ENCODE data around the gene FGD2. TPM values are rescaled to one million over a fixed set of nuclear protein-coding genes. Genes with fewer than 3 reads are reported as not detected.

The FGD2 gene
- total and polyA plus RNA-seq, 2 of the 8 experiments (the other 6 are each of a cell fraction or from before 2014, with no cell fraction given) = 0.12 to 0.32 TPM

DNA sequence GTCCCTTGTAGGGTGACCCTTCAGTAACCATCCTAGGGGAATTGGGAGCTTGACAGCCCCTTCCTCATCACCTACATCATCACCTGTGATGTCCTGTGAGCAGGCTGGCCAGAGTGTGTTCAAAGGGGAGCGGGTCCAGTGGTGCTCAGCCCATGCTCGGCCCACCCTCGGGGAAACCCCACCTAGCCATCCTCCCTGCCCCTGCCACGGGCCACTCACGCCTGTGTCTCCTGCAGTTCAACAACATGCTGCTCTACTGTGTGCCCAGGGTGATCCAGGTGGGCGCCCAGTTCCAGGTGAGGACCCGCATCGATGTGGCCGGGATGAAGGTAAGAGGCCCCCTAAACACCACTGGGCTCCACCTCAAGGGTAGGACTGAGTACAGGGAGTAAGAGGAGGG is 10.1 kb downstream of the FGD2 start:
- POLR2A ChIA-PET (ENCODE audit: partially characterized antibody) = interaction anchor here (1.3 kb wide), 1 partner anchor 29 kb away, joined by 3 read pairs; the partner anchor contains the start of gene MTCH1
- Histone ChIP-seq H3K9ac (replicated peaks in 1 of 4; ENCODE audit: extremely low read depth in 1 of 4, low read depth in 3 of 4, low read length in 3 of 4) (no peak overlapping the region), H3K18ac (ENCODE audit: extremely low read depth, low read length) (no peak overlapping the region), H4K91ac (replicated peaks; ENCODE audit: insufficient read length, low read length) (no peak overlapping the region), H2BK20ac (ENCODE audit: low read length) (no peak overlapping the region), H3K27me3 (replicated peaks in 1 of 4; ENCODE audit: control insufficient read depth in 3 of 4, extremely low read depth in 1 of 4, insufficient read depth in 3 of 4, low read length in 3 of 4) (no peaks in the 10 kb centered on the region), H3K56ac (replicated peaks; ENCODE audit: insufficient read length, low read depth, low read length) (no peak overlapping the region), H2BK5ac (ENCODE audit: low read depth, low read length) (no peak overlapping the region), H3K4me2 (ENCODE audit: insufficient read depth in 1 of 2, low read depth in 2 of 2, low read length in 2 of 2) (no peak overlapping the region), H3K4me1 (replicated peaks in 1 of 4; ENCODE audit: control insufficient read depth in 3 of 4, insufficient read depth in 4 of 4, low read length in 3 of 4) (peaks cover 0 to 2% (median 0%) of the 10 kb centered on the region in 4 experiments; a peak in 4 of 7 replicates), H2AFZ (ENCODE audit: low read length) (no peak overlapping the region), H3K23ac (ENCODE audit: insufficient read length) (no peak overlapping the region), H4K5ac (ENCODE audit: insufficient read length, low read depth, low read length) (no peak overlapping the region), H3K36me3 (ENCODE audit: control insufficient read depth in 2 of 4, insufficient read depth in 4 of 4, low read length in 3 of 4) (no peaks in the 10 kb centered on the region), H2AK5ac (ENCODE audit: low read depth, low read length) (no peak overlapping the region), H3K14ac (ENCODE audit: insufficient read length) (no peak overlapping the region), H2BK15ac (ENCODE audit: low read length) (no peak overlapping the region), H2BK120ac (replicated peaks; ENCODE audit: low read depth, low read length) (no peak overlapping the region), H3K4me3 (ENCODE audit: extremely low read depth in 1 of 4, insufficient read depth in 2 of 4, low read depth in 3 of 4, low read length in 4 of 4) (no peak overlapping the region), H3K79me1 (ENCODE audit: low read depth, low read length) (no peaks in the 10 kb centered on the region), H4K8ac (ENCODE audit: extremely low read depth, insufficient read depth, low read length) (peak overlapping the region; percentile 28; the same call in 1 of the 2 replicates), H3K9me3 (ENCODE audit: insufficient read depth in 2 of 2, low read depth in 1 of 2, low read length in 1 of 2) (no peaks in the 10 kb centered on the region), H3K23me2 (ENCODE audit: low read depth, low read length) (no peaks in the 10 kb centered on the region), H3K4ac (replicated peaks; ENCODE audit: insufficient read length, low read depth, low read length) (no peak overlapping the region), H3K27ac (ENCODE audit: low read depth, low read length) (no peak overlapping the region), H2BK12ac (ENCODE audit: low read depth, low read length) (no peak overlapping the region), H4K20me1 (replicated peaks in 1 of 2; ENCODE audit: control insufficient read depth in 1 of 2, insufficient read depth in 2 of 2, low read length in 2 of 2) (no peaks in the 10 kb centered on the region), H3K79me2 (ENCODE audit: control insufficient read depth in 1 of 2, insufficient read depth in 2 of 2, low read length in 2 of 2) (no peaks in the 10 kb centered on the region)
- 85% methylated on average over 9 of the region's 9 CpGs; no CpG with 5 or more reads in 1 of the 2 experiments for WGBS, 2 experiments (ENCODE audit: extremely low coverage in 1 of 2, insufficient coverage in 1 of 2, insufficient read length in 1 of 2, insufficient replicate concordance in 2 of 2, low coverage in 1 of 2, low lambda C conversion rate in 2 of 2, missing lambda C conversion rate in 1 of 2)
- CTCF ChIA-PET (ENCODE audit: partially characterized antibody) = interaction anchor here (0.8 to 28.1 kb wide), 8 partner anchors 9 to 248 kb away, joined by 3 to 866 read pairs (median 38); partner anchors contain the start of genes FGD2 and MTCH1
- FAIRE-seq (no peak), DNase-seq (ENCODE audit: low read depth in 1 of 2, low spot score in 2 of 2) (no peak)
- TF ChIP-seq FOSL1 (IDR thresholded peaks at IDR 0.05; ENCODE audit: insufficient read depth, low read depth, low read length) (no peak), EZH2 (IDR thresholded peaks at IDR 0.05; ENCODE audit: low read depth, low read length, severe bottlenecking) (no peak), EP300 (IDR thresholded peaks at IDR 0.05; ENCODE audit: borderline replicate concordance in 1 of 2, low read depth in 2 of 2, low read length in 2 of 2) (no peak), KDM4A (IDR thresholded peaks at IDR 0.05; ENCODE audit: low read depth, low read length, severe bottlenecking) (no peak), BRCA1 (IDR thresholded peaks at IDR 0.05; ENCODE audit: low read depth, low read length) (no peak), CTBP2 (IDR thresholded peaks at IDR 0.05; ENCODE audit: borderline replicate concordance, insufficient read depth, insufficient read length, low read length) (no peak), PHF8 (conservative IDR thresholded peaks at IDR 0.05; ENCODE audit: low read depth, low read length) (no peak), SP1 (IDR thresholded peaks at IDR 0.05; ENCODE audit: low read depth, low read length) (no peak), ZNF274 (IDR thresholded peaks at IDR 0.05; ENCODE audit: borderline replicate concordance, extremely low read depth, low read length) (no peak), SP4 (IDR thresholded peaks at IDR 0.05; ENCODE audit: low read length) (no peak), CHD2 (IDR thresholded peaks at IDR 0.05; ENCODE audit: low read length) (no peak)
- TF ChIP-seq, protein P1, sequence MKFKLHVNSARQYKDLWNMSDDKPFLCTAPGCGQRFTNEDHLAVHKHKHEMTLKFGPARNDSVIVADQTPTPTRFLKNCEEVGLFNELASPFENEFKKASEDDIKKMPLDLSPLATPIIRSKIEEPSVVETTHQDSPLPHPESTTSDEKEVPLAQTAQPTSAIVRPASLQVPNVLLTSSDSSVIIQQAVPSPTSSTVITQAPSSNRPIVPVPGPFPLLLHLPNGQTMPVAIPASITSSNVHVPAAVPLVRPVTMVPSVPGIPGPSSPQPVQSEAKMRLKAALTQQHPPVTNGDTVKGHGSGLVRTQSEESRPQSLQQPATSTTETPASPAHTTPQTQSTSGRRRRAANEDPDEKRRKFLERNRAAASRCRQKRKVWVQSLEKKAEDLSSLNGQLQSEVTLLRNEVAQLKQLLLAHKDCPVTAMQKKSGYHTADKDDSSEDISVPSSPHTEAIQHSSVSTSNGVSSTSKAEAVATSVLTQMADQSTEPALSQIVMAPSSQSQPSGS (IDR thresholded peaks at IDR 0.05; ENCODE audit: low read length) = no peak

Data from H1 (cell line).